ENCODE measurements around the gene RERE.
"Not testable (repeated sequence)": the region's sequence is repeated elsewhere in the genome, so short reads cannot be mapped to it uniquely, and the experiment has no call there.

Gene RERE

GRCh38 chr1:8831340-8831739 lies 13.9 kb upstream of the RERE start:
- no peaks in the 10 kb centered on the region for H3K9me2 ChIP-seq (replicated peaks; ENCODE audit: insufficient read depth, low read length)
- H3F3A ChIP-seq (ENCODE audit: insufficient read depth) = no peaks in the 10 kb centered on the region
- H3K27me3 ChIP-seq (ENCODE audit: low read length) = no peaks in the 10 kb centered on the region
- H3K79me2 ChIP-seq (ENCODE audit: insufficient read depth, low read length) = no peaks in the 10 kb centered on the region
- TF ChIP-seq EZH2phosphoT487 (conservative IDR thresholded peaks at IDR 0.05; ENCODE audit: low read length) (no peak), CTCF (IDR thresholded peaks at IDR 0.05; ENCODE audit: insufficient read depth, low read length, poor library complexity, severe bottlenecking) (no peak)
- H4K20me1 ChIP-seq (ENCODE audit: low read depth, low read length) = no peaks in the 10 kb centered on the region
- H3K36me3 ChIP-seq (ENCODE audit: low read length) = no peaks in the 10 kb centered on the region
- H3K9ac ChIP-seq (ENCODE audit: low read length) = no peak overlapping the region
- no peaks in the 10 kb centered on the region for H3K9me3 ChIP-seq (ENCODE audit: insufficient read depth, low read length)
- H3K4me2 ChIP-seq (ENCODE audit: low read depth, low read length, poor library complexity, severe bottlenecking) = no peak overlapping the region
- H2AFZ ChIP-seq (ENCODE audit: low read depth, low read length, severe bottlenecking) = no peak overlapping the region
- no peak overlapping the region for H3K27ac ChIP-seq (ENCODE audit: low read depth, low read length)
- H3K4me3 ChIP-seq (ENCODE audit: insufficient read depth, low read length, poor library complexity, severe bottlenecking) = no peak overlapping the region

- not testable (repeated sequence) for H3K9me2 ChIP-seq (replicated peaks; ENCODE audit: insufficient read depth, low read length); H3K36me3 ChIP-seq (ENCODE audit: low read length); H3K27me3 ChIP-seq (ENCODE audit: low read length); H3F3A ChIP-seq (ENCODE audit: insufficient read depth); H3K9ac ChIP-seq (ENCODE audit: low read length); H3K9me3 ChIP-seq (ENCODE audit: insufficient read depth, low read length); H3K4me3 ChIP-seq (ENCODE audit: insufficient read depth, low read length, poor library complexity, severe bottlenecking); H3K79me2 ChIP-seq (ENCODE audit: insufficient read depth, low read length); H4K20me1 ChIP-seq (ENCODE audit: low read depth, low read length); H3K4me2 ChIP-seq (ENCODE audit: low read depth, low read length, poor library complexity, severe bottlenecking); H3K27ac ChIP-seq (ENCODE audit: low read depth, low read length); H2AFZ ChIP-seq (ENCODE audit: low read depth, low read length, severe bottlenecking)
These were observed 13.3 kb upstream of the RERE start for GRCh38 chr1:8830732-8831131.

- no peaks in the 10 kb centered on the region for H3K79me2 ChIP-seq (ENCODE audit: insufficient read depth, low read length)
- TF ChIP-seq EZH2phosphoT487 (conservative IDR thresholded peaks at IDR 0.05; ENCODE audit: low read length) (no peak), CTCF (IDR thresholded peaks at IDR 0.05; ENCODE audit: insufficient read depth, low read length, poor library complexity, severe bottlenecking) (no peak)
- H3K27me3 ChIP-seq (ENCODE audit: low read length) = no peaks in the 10 kb centered on the region
- H4K20me1 ChIP-seq (ENCODE audit: low read depth, low read length) = no peaks in the 10 kb centered on the region
- no peaks in the 10 kb centered on the region for H3K9me2 ChIP-seq (replicated peaks; ENCODE audit: insufficient read depth, low read length)
- H3K4me3 ChIP-seq (ENCODE audit: insufficient read depth, low read length, poor library complexity, severe bottlenecking) = no peak overlapping the region
- H2AFZ ChIP-seq (ENCODE audit: low read depth, low read length, severe bottlenecking) = no peak overlapping the region
- no peaks in the 10 kb centered on the region for H3K36me3 ChIP-seq (ENCODE audit: low read length)
- no peaks in the 10 kb centered on the region for H3K9me3 ChIP-seq (ENCODE audit: insufficient read depth, low read length)
- H3K4me2 ChIP-seq (ENCODE audit: low read depth, low read length, poor library complexity, severe bottlenecking) = no peak overlapping the region
- no peak overlapping the region for H3K9ac ChIP-seq (ENCODE audit: low read length)
- no peaks in the 10 kb centered on the region for H3F3A ChIP-seq (ENCODE audit: insufficient read depth)
- no peak overlapping the region for H3K27ac ChIP-seq (ENCODE audit: low read depth, low read length)
These were observed 8.6 kb upstream of the RERE start for GRCh38 chr1:8825985-8826481.

GRCh38 chr1:8823295-8823664 lies 5.8 kb upstream of the RERE start:
- H3K4me2 ChIP-seq (ENCODE audit: low read depth, low read length, poor library complexity, severe bottlenecking) = no peak overlapping the region
- no peaks in the 10 kb centered on the region for H3K9me3 ChIP-seq (ENCODE audit: insufficient read depth, low read length)
- H2AFZ ChIP-seq (ENCODE audit: low read depth, low read length, severe bottlenecking) = no peak overlapping the region
- no peaks in the 10 kb centered on the region for H3K27me3 ChIP-seq (ENCODE audit: low read length)
- H3K9me2 ChIP-seq (replicated peaks; ENCODE audit: insufficient read depth, low read length) = no peaks in the 10 kb centered on the region
- no peak overlapping the region for H3K9ac ChIP-seq (ENCODE audit: low read length)
- no peaks in the 10 kb centered on the region for H3K36me3 ChIP-seq (ENCODE audit: low read length)
- peaks cover 4% of the 10 kb centered on the region for H3F3A ChIP-seq (ENCODE audit: insufficient read depth)
- no peak overlapping the region for H3K27ac ChIP-seq (ENCODE audit: low read depth, low read length)
- no peak overlapping the region for H3K4me3 ChIP-seq (ENCODE audit: insufficient read depth, low read length, poor library complexity, severe bottlenecking)
- H3K79me2 ChIP-seq (ENCODE audit: insufficient read depth, low read length) = no peaks in the 10 kb centered on the region
- no peak for TF ChIP-seq EZH2phosphoT487 (conservative IDR thresholded peaks at IDR 0.05; ENCODE audit: low read length)
- TF ChIP-seq CTCF (IDR thresholded peaks at IDR 0.05; ENCODE audit: insufficient read depth, low read length, poor library complexity, severe bottlenecking) = no peak
- no peaks in the 10 kb centered on the region for H4K20me1 ChIP-seq (ENCODE audit: low read depth, low read length)

All from SU-DHL-6 (cell line).